Ammon's horn (tissue), 1 donor: ENCODE measurements around the gene TENT4B.
"Not testable (repeated sequence)": the region's sequence is repeated elsewhere in the genome, so short reads cannot be mapped to it uniquely, and the experiment has no call there.

ENCODE experiments used
- DNase-seq: peaks from one replicate; pipeline ENCODE4 v3.0.0-alpha.2; 2016; ENCODE audit warnings: low spot score

Gene TENT4B

GRCh38 chr16:50154420-50154950 is 1.4 kb downstream of the TENT4B start:
- no peak for DNase-seq

- no peak for DNase-seq
These were observed 2.8 kb downstream of the TENT4B start for GRCh38 chr16:50155925-50156324.

GRCh38 chr16:50156590-50156989 is 3.5 kb downstream of the TENT4B start:
- DNase-seq, result no peak

- DNase-seq, result no peak
These were observed 7.5 kb downstream of the TENT4B start for GRCh38 chr16:50160495-50161164.

- no peak for DNase-seq
These were observed 8.8 kb downstream of the TENT4B start for GRCh38 chr16:50161950-50162349.

- DNase-seq, result no peak
These were observed 12.4 kb downstream of the TENT4B start for GRCh38 chr16:50165473-50165872.

GRCh38 chr16:50166511-50167500 is 13.7 kb downstream of the TENT4B start:
- no peak for DNase-seq

GRCh38 chr16:50167556-50167955 is 14.4 kb downstream of the TENT4B start:
- DNase-seq, result no peak

GRCh38 chr16:50169555-50170096 is 16.5 kb downstream of the TENT4B start:
- DNase-seq, result no peak

GRCh38 chr16:50171773-50172172 is 18.7 kb downstream of the TENT4B start:
- DNase-seq, result not testable (repeated sequence)

- no peak for DNase-seq
These were observed 19.3 kb downstream of the TENT4B start for GRCh38 chr16:50172195-50172922.

GRCh38 chr16:50173316-50173715 is 20.2 kb downstream of the TENT4B start:
- no peak for DNase-seq

- no peak for DNase-seq
These were observed 25.4 kb downstream of the TENT4B start for GRCh38 chr16:50178491-50178941.

- no peak for DNase-seq
These were observed 29.3 kb downstream of the TENT4B start for GRCh38 chr16:50182441-50182840.

- DNase-seq, result no peak
These were observed 30.2 kb downstream of the TENT4B start for GRCh38 chr16:50183316-50183715.

- no peak for DNase-seq
These were observed 31.9 kb downstream of the TENT4B start for GRCh38 chr16:50185005-50185505.

- DNase-seq, result no peak
These were observed 35.6 kb downstream of the TENT4B start for GRCh38 chr16:50188619-50189136.

- DNase-seq, result no peak
These were observed 37.2 kb downstream of the TENT4B start for GRCh38 chr16:50190292-50190691.

- DNase-seq, result no peak
These were observed 39.4 kb downstream of the TENT4B start for GRCh38 chr16:50192386-50193050.

- DNase-seq, result no peak
These were observed 40.5 kb downstream of the TENT4B start for GRCh38 chr16:50193594-50193993.

GRCh38 chr16:50195276-50195675 is 42.2 kb downstream of the TENT4B start:
- DNase-seq, result no peak
